ENCODE data around the gene LRIG1. TPM values are rescaled to one million over a fixed set of nuclear protein-coding genes. Genes with fewer than 3 reads are reported as not detected.

Gene LRIG1
- total and polyA plus RNA-seq, 9 of the 15 experiments (the other 6 are each of a cell fraction or from before 2014, with no cell fraction given), result 0.05 to 0.38 (median 0.13) TPM; not detected in 3

GRCh38 chr3:66392512-66392911 lies 108.3 kb downstream of the LRIG1 start:
- TF ChIP-seq ETV6 (IDR thresholded peaks at IDR 0.05; ENCODE audit: borderline replicate concordance in 1 of 2, low read depth in 2 of 2, low read length in 1 of 2) (no peak), ETV6 (CRISPR knock-in tag; IDR thresholded peaks at IDR 0.05; ENCODE audit: borderline replicate concordance) (no peak), GTF2A2 (tag; IDR thresholded peaks at IDR 0.05) (no peak), SMAD4 (CRISPR knock-in tag; conservative IDR thresholded peaks at IDR 0.05) (no peak), JUND (IDR thresholded peaks at IDR 0.05; ENCODE audit: borderline replicate concordance, low read depth, low read length) (no peak), JUND (tag; IDR thresholded peaks at IDR 0.05; ENCODE audit: borderline replicate concordance, low read depth, low read length) (no peak), PHB (CRISPR knock-in tag; IDR thresholded peaks at IDR 0.05) (no peak), KLF13 (tag; IDR thresholded peaks at IDR 0.05; ENCODE audit: borderline replicate concordance, low read depth) (no peak), TRIM24 (IDR thresholded peaks at IDR 0.05) (no peak), SRSF1 (IDR thresholded peaks at IDR 0.05; ENCODE audit: low read depth, low read length) (no peak), ESRRB (CRISPR knock-in tag; IDR thresholded peaks at IDR 0.05; ENCODE audit: borderline replicate concordance) (no peak), MYBL2 (IDR thresholded peaks at IDR 0.05; ENCODE audit: low read depth) (no peak), MYBL2 (CRISPR knock-in tag; IDR thresholded peaks at IDR 0.05; ENCODE audit: borderline replicate concordance) (no peak)
- in situ Hi-C loops (cut with MboI) (no loop called here), intact Hi-C loops (cut with micrococcal nuclease) (no loop called here)
- Histone ChIP-seq H3K4me3 (no peak overlapping the region), H3K9ac (ENCODE audit: insufficient read depth in 1 of 2, low read depth in 2 of 2, low read length in 2 of 2) (no peak overlapping the region), H3K79me2 (ENCODE audit: control insufficient read depth, insufficient read depth, low read length) (no peaks in the 10 kb centered on the region), H3K9me3 (replicated peaks; ENCODE audit: control insufficient read depth, insufficient read depth, low read depth, low read length) (no peaks in the 10 kb centered on the region), H3K4me2 (ENCODE audit: insufficient read depth, low read length) (no peak overlapping the region), H2AFZ (ENCODE audit: low read depth, low read length) (no peak overlapping the region), H3K9me1 (ENCODE audit: control insufficient read depth, insufficient read depth, low read length) (no peaks in the 10 kb centered on the region), H4K20me1 (replicated peaks; ENCODE audit: control insufficient read depth, insufficient read depth, low read length) (no peaks in the 10 kb centered on the region), H3K4me1 (replicated peaks in 1 of 2; ENCODE audit: control insufficient read depth in 2 of 2, insufficient read depth in 2 of 2, low read length in 2 of 2) (peaks cover 0 to 10% of the 10 kb centered on the region in 2 experiments; a peak in 3 of 5 replicates), H3K27ac (ENCODE audit: extremely low read depth, low read depth, low read length) (no peak overlapping the region), H3K36me3 (ENCODE audit: control insufficient read depth, insufficient read depth, low read length) (no peaks in the 10 kb centered on the region), H3K27me3 (ENCODE audit: control insufficient read depth in 2 of 2, insufficient read depth in 2 of 2, low read length in 2 of 2) (peaks cover 0 to 4% of the 10 kb centered on the region in 2 experiments; a peak in 1 of 5 replicates)
- DNase-seq (ENCODE audit: extremely low read depth in 1 of 4, low spot score in 3 of 4) (no peak), FAIRE-seq (no peak), ATAC-seq (no peak)
- no TSS peak for BruUV-seq (replicated peaks)
- ChIA-PET POLR2A (no interaction called here), CTCF (ENCODE audit: low intra/inter-chr PET ratio) (no interaction called here)
- whole genome bisulfite sequencing (ENCODE audit: insufficient coverage, low coverage, missing lambda C conversion rate), result 40% methylated on average over 3 of the region's 3 CpGs
